Activated T-helper 2 cell treated with anti-CD3 and anti-CD28 coated beads, Interferon-gamma antibody, Interleukin-2, Interleukin-4, amounts not matched to agents 10 μg/mL and 5 μg/mL and 100 μg/mL, durations not matched to agents 14 hours and 24 hours and 36 hours (primary cell): ENCODE data around the gene SLC9C1. TPM values are rescaled to one million over a fixed set of nuclear protein-coding genes. Genes with fewer than 3 reads are reported as not detected.
A peak's percentile ranks its signal among the peaks of the same experiment; 100 is the strongest.

ENCODE experiments used
- DNase-seq: peaks from one replicate; pipeline ENCODE4 v3.0.0; 2021; ENCODE audit warnings: low spot score
- H3K27ac Mint-ChIP-seq: one replicate; pipeline ENCODE4 v1.8.0; 2021; ENCODE audit warnings: mixed read lengths
- H3K27me3 Mint-ChIP-seq: one replicate; pipeline ENCODE4 v1.8.0; 2021; ENCODE audit warnings: low read depth, mixed read lengths
- H3K36me3 Mint-ChIP-seq: one replicate; pipeline ENCODE4 v1.8.0; 2021; ENCODE audit warnings: low read depth, mixed read lengths
- H3K4me1 Mint-ChIP-seq: one replicate; pipeline ENCODE4 v1.8.0; 2021; ENCODE audit warnings: low read depth, mixed read lengths
- H3K4me3 Mint-ChIP-seq: one replicate; pipeline ENCODE4 v1.8.0; 2021; ENCODE audit warnings: low read depth, mild to moderate bottlenecking, moderate library complexity, mixed read lengths
- H3K9me3 Mint-ChIP-seq: one replicate; pipeline ENCODE4 v1.8.0; 2021; ENCODE audit warnings: mixed read lengths
- intact Hi-C: fragments of 100-400 bp; cut with micrococcal nuclease; formaldehyde crosslinking; loops from one replicate; pipeline ENCODE4 v1.15.1; 2023
- total RNA-seq: library from RNA; stranded (reverse); gene quantifications from 2 replicates; pipeline ENCODE4 v1.2.3, GENCODE V29; 2022

SLC9C1 gene
- total RNA-seq, 1 donor from 2014 or later: not detected

- H3K4me3 Mint-ChIP-seq: peak within 1 kb of the TSS; percentile 74
- intact Hi-C loops: loop anchor here (5.0 to 10.0 kb wide), 2 partner anchors 302 to 839 kb away; no protein-coding TSS in a partner anchor
- peak; percentile 46 for DNase-seq
Observed at GRCh38 chr3:112132975-112133448, 161.0 kb downstream of the SLC9C1 start, which contains the start of gene GCSAM. Gene GCSAM (minus strand): TSS chr3:112133248. CDS start chr3:112133120, 128 bp downstream.

GRCh38 chr3:112132554-112132953 lies 161.5 kb downstream of the SLC9C1 start:
- H3K4me1 Mint-ChIP-seq: peaks cover 78% of the 10 kb centered on the region
- H3K27me3 Mint-ChIP-seq: no peaks in the 10 kb centered on the region
- intact Hi-C loops: loop anchor here (5.0 to 10.0 kb wide), 2 partner anchors 302 to 840 kb away; no protein-coding TSS in a partner anchor
- H3K4me3 Mint-ChIP-seq: peak overlapping the region; percentile 74
- H3K27ac Mint-ChIP-seq: peak overlapping the region; percentile 80
- H3K36me3 Mint-ChIP-seq: peaks cover 11% of the 10 kb centered on the region
- no peak for DNase-seq
- H3K9me3 Mint-ChIP-seq: no peaks in the 10 kb centered on the region

More at GRCh38 chr3:112132975-112133448, 161.0 kb downstream of the SLC9C1 start, which contains the start of gene GCSAM:
- Mint-ChIP-seq H3K27me3 (no peaks in the 10 kb centered on the region), H3K9me3 (no peaks in the 10 kb centered on the region), H3K4me1 (peaks cover 74% of the 10 kb centered on the region), H3K36me3 (peaks cover 11% of the 10 kb centered on the region), H3K27ac (peak within 1 kb of the TSS; percentile 80)

- intact Hi-C loops: loop anchor here (5.0 to 10.0 kb wide), 2 partner anchors 303 to 840 kb away; no protein-coding TSS in a partner anchor
- Mint-ChIP-seq H3K4me3 (peak overlapping the region; percentile 23), H3K27me3 (no peaks in the 10 kb centered on the region), H3K36me3 (peaks cover 11% of the 10 kb centered on the region), H3K4me1 (peaks cover 79% of the 10 kb centered on the region), H3K27ac (no peak overlapping the region), H3K9me3 (no peaks in the 10 kb centered on the region)
- no peak for DNase-seq
Observed at GRCh38 chr3:112132088-112132487, 161.9 kb downstream of the SLC9C1 start.

- Mint-ChIP-seq H3K27me3 (no peaks in the 10 kb centered on the region), H3K36me3 (peaks cover 11% of the 10 kb centered on the region), H3K4me1 (peaks cover 81% of the 10 kb centered on the region), H3K4me3 (no peak overlapping the region), H3K27ac (no peak overlapping the region), H3K9me3 (no peaks in the 10 kb centered on the region)
- DNase-seq: no peak
- intact Hi-C loops: loop anchor here (5.0 to 10.0 kb wide), 2 partner anchors 304 to 841 kb away; no protein-coding TSS in a partner anchor
Observed at GRCh38 chr3:112131111-112131510, 162.9 kb downstream of the SLC9C1 start.

- H3K36me3 Mint-ChIP-seq: peaks cover 11% of the 10 kb centered on the region
Observed at GRCh38 chr3:112130638-112130993, 163.4 kb downstream of the SLC9C1 start.

GRCh38 chr3:112129925-112130637 lies 163.9 kb downstream of the SLC9C1 start:
- Mint-ChIP-seq H3K9me3 (no peaks in the 10 kb centered on the region), H3K4me1 (peaks cover 72% of the 10 kb centered on the region), H3K4me3 (no peak overlapping the region), H3K36me3 (peaks cover 14% of the 10 kb centered on the region), H3K27me3 (no peaks in the 10 kb centered on the region), H3K27ac (no peak overlapping the region)
- intact Hi-C loops: loop anchor here (5.0 to 10.0 kb wide), 2 partner anchors 305 to 842 kb away; no protein-coding TSS in a partner anchor
- no peak for DNase-seq

More at GRCh38 chr3:112130638-112130993, 163.4 kb downstream of the SLC9C1 start:
- H3K27me3 Mint-ChIP-seq: no peaks in the 10 kb centered on the region
- no peaks in the 10 kb centered on the region for H3K9me3 Mint-ChIP-seq
- peaks cover 77% of the 10 kb centered on the region for H3K4me1 Mint-ChIP-seq
- H3K27ac Mint-ChIP-seq: no peak overlapping the region
- DNase-seq: no peak
- no peak overlapping the region for H3K4me3 Mint-ChIP-seq
- intact Hi-C loops: loop anchor here (5.0 to 10.0 kb wide), 2 partner anchors 304 to 842 kb away; no protein-coding TSS in a partner anchor

GRCh38 chr3:112128843-112129727 lies 164.9 kb downstream of the SLC9C1 start:
- Mint-ChIP-seq H3K4me1 (peaks cover 64% of the 10 kb centered on the region), H3K27me3 (no peaks in the 10 kb centered on the region), H3K27ac (peak overlapping the region; percentile 44), H3K36me3 (peaks cover 20% of the 10 kb centered on the region), H3K9me3 (no peaks in the 10 kb centered on the region), H3K4me3 (no peak overlapping the region)
- DNase-seq: peak; percentile 26
- intact Hi-C loops: no loop called here

GRCh38 chr3:112127522-112128494 lies 166.2 kb downstream of the SLC9C1 start:
- Mint-ChIP-seq H3K9me3 (no peaks in the 10 kb centered on the region), H3K4me1 (peaks cover 51% of the 10 kb centered on the region)
- intact Hi-C loops: no loop called here

GRCh38 chr3:112126511-112126911 lies 167.5 kb downstream of the SLC9C1 start:
- Mint-ChIP-seq H3K27me3 (no peaks in the 10 kb centered on the region), H3K9me3 (no peaks in the 10 kb centered on the region), H3K4me3 (no peak overlapping the region), H3K4me1 (peaks cover 44% of the 10 kb centered on the region), H3K36me3 (peaks cover 30% of the 10 kb centered on the region), H3K27ac (no peak overlapping the region)
- DNase-seq: no peak
- intact Hi-C loops: no loop called here

More at GRCh38 chr3:112127522-112128494, 166.2 kb downstream of the SLC9C1 start:
- Mint-ChIP-seq H3K27ac (no peak overlapping the region), H3K36me3 (peaks cover 24% of the 10 kb centered on the region), H3K27me3 (no peaks in the 10 kb centered on the region), H3K4me3 (peak overlapping the region; percentile 49)
- no peak for DNase-seq

- H3K27me3 Mint-ChIP-seq: no peaks in the 10 kb centered on the region
- no peak overlapping the region for H3K4me3 Mint-ChIP-seq
- H3K4me1 Mint-ChIP-seq: peaks cover 46% of the 10 kb centered on the region
- intact Hi-C loops: no loop called here
- H3K9me3 Mint-ChIP-seq: no peaks in the 10 kb centered on the region
- H3K27ac Mint-ChIP-seq: no peak overlapping the region
- no peak for DNase-seq
- peaks cover 26% of the 10 kb centered on the region for H3K36me3 Mint-ChIP-seq
Observed at GRCh38 chr3:112124907-112125607, 169.0 kb downstream of the SLC9C1 start.

GRCh38 chr3:112123548-112123947 lies 170.5 kb downstream of the SLC9C1 start:
- DNase-seq: no peak
- H3K27ac Mint-ChIP-seq: no peak overlapping the region
- peaks cover 42% of the 10 kb centered on the region for H3K4me1 Mint-ChIP-seq
- H3K27me3 Mint-ChIP-seq: no peaks in the 10 kb centered on the region
- H3K36me3 Mint-ChIP-seq: peaks cover 29% of the 10 kb centered on the region
- intact Hi-C loops: no loop called here
- no peaks in the 10 kb centered on the region for H3K9me3 Mint-ChIP-seq
- no peak overlapping the region for H3K4me3 Mint-ChIP-seq
